Upper lobe of right lung (tissue), 1 donor: Measurements from ENCODE around the gene OR2Z1. TPM values are rescaled to one million over a fixed set of nuclear protein-coding genes. Genes with fewer than 3 reads are reported as not detected.

ENCODE experiments used
- ATAC-seq: fragments of 200-7000 bp; cut with Tn5 transposase; one replicate; pipeline ENCODE4 v1.9.1; 2020; ENCODE audit warnings: mild to moderate bottlenecking, moderate library complexity
- DNase-seq: peaks from one replicate; pipeline ENCODE4 v3.0.0-alpha.2; 2020
- H3K27ac ChIP-seq: fragments of 200-600 bp; one replicate; pipeline ENCODE4 v1.8.0; 2022
- H3K27me3 ChIP-seq: fragments of 200-600 bp; one replicate; pipeline ENCODE4 v1.8.0; 2022; ENCODE audit warnings: mild to moderate bottlenecking
- H3K36me3 ChIP-seq: fragments of 200-600 bp; one replicate; pipeline ENCODE4 v1.8.0; 2022
- H3K4me1 ChIP-seq: fragments of 200-600 bp; one replicate; pipeline ENCODE4 v1.8.0; 2022
- H3K4me3 ChIP-seq: fragments of 200-600 bp; one replicate; pipeline ENCODE4 v1.8.0; 2022; ENCODE audit warnings: mild to moderate bottlenecking
- H3K9me3 ChIP-seq: fragments of 200-600 bp; one replicate; pipeline ENCODE4 v1.8.0; 2022
- CTCF ChIP-seq: fragments of 200-600 bp; IDR thresholded peaks from one replicate; pipeline ENCODE4 v1.8.0; 2022; ENCODE audit warnings: antibody characterized with exemption
- intact Hi-C: fragments of 100-400 bp; cut with DNase I; formaldehyde crosslinking; loops from one replicate; pipeline ENCODE4 v1.11.0; 2022
- total RNA-seq: library from RNA; stranded (reverse); fragmentation: NEBNext Ultra II Directional; extraction: Animal tissue kit (Norgen Biotek cat#: 25700); gene quantifications from one replicate; pipeline ENCODE4 v1.2.1, GENCODE V29; 2021
- donor health status: DM: no; HTN: yes; CAD: no; lungs with severe emphysema.

OR2Z1 gene
- total RNA-seq, 1 donor from 2014 or later: not detected

- Histone ChIP-seq H3K36me3 (no peaks in the 10 kb centered on the region), H3K27ac (no peak overlapping the region), H3K9me3 (no peaks in the 10 kb centered on the region), H3K4me3 (no peak overlapping the region), H3K27me3 (no peaks in the 10 kb centered on the region), H3K4me1 (no peaks in the 10 kb centered on the region)
- no peak for ATAC-seq
- TF ChIP-seq CTCF: no peak
- intact Hi-C loops: no loop called here
- DNase-seq: no peak
Observed at GRCh38 chr19:8681345-8682029, 39.9 kb upstream of the OR2Z1 start.

- Histone ChIP-seq H3K27me3 (no peaks in the 10 kb centered on the region), H3K27ac (no peak overlapping the region), H3K9me3 (no peaks in the 10 kb centered on the region), H3K36me3 (no peaks in the 10 kb centered on the region), H3K4me1 (no peaks in the 10 kb centered on the region), H3K4me3 (no peak overlapping the region)
- no peak for DNase-seq
- ATAC-seq: no peak
- intact Hi-C loops: no loop called here
- TF ChIP-seq CTCF: no peak
Observed at GRCh38 chr19:8682472-8682871, 39.0 kb upstream of the OR2Z1 start.

- no peaks in the 10 kb centered on the region for H3K27me3 ChIP-seq
- no peak for ATAC-seq
- no peaks in the 10 kb centered on the region for H3K9me3 ChIP-seq
- no peak overlapping the region for H3K4me3 ChIP-seq
- H3K36me3 ChIP-seq: no peaks in the 10 kb centered on the region
- DNase-seq: no peak
- no peaks in the 10 kb centered on the region for H3K4me1 ChIP-seq
- TF ChIP-seq CTCF: no peak
- intact Hi-C loops: no loop called here
- no peak overlapping the region for H3K27ac ChIP-seq
Observed at GRCh38 chr19:8682931-8683330, 38.5 kb upstream of the OR2Z1 start.

GRCh38 chr19:8684001-8684902, 37.2 kb upstream of the OR2Z1 start:
- intact Hi-C loops: no loop called here
- no peak overlapping the region for H3K4me3 ChIP-seq
- no peaks in the 10 kb centered on the region for H3K9me3 ChIP-seq
- H3K36me3 ChIP-seq: no peaks in the 10 kb centered on the region
- ATAC-seq: no peak
- no peaks in the 10 kb centered on the region for H3K27me3 ChIP-seq
- DNase-seq: no peak
- no peak overlapping the region for H3K27ac ChIP-seq
- TF ChIP-seq CTCF: no peak
- no peaks in the 10 kb centered on the region for H3K4me1 ChIP-seq

- Histone ChIP-seq H3K4me3 (no peak overlapping the region), H3K27me3 (no peaks in the 10 kb centered on the region), H3K4me1 (no peaks in the 10 kb centered on the region), H3K9me3 (no peaks in the 10 kb centered on the region), H3K36me3 (no peaks in the 10 kb centered on the region), H3K27ac (no peak overlapping the region)
- DNase-seq (no peak), ATAC-seq (no peak)
- TF ChIP-seq CTCF: no peak
- intact Hi-C loops: no loop called here
Observed at GRCh38 chr19:8686549-8686948, 34.9 kb upstream of the OR2Z1 start.
